OCI-LY3 (cell line): ENCODE data around the gene GALNT2.

ENCODE experiments used
- CTCF ChIP-seq: fragments of 200-600, 300-600 bp; sonication (generic); IDR thresholded peaks from 2 replicates; pipeline ENCODE4 v1.5.1; 2014; ENCODE audit warnings: antibody characterized with exemption, low read length, low read depth
- EZH2phosphoT487 ChIP-seq: fragments of 200-600 bp; shearing (Covaris generic); IDR thresholded peaks from 2 replicates; pipeline ENCODE4 v1.6.1; 2018; ENCODE audit warnings: antibody characterized with exemption, mixed run types, low read depth

- TF ChIP-seq CTCF (no peak), EZH2phosphoT487 (no peak)
Observed at GRCh38 chr1:230206976-230207375, 139.9 kb downstream of the GALNT2 start.
